T-helper 9 cell (primary cell): Measurements from ENCODE around the gene ZMAT3.
"Not testable (repeated sequence)": the region's sequence is repeated elsewhere in the genome, so short reads cannot be mapped to it uniquely, and the experiment has no call there.

Experiments used
- DNase-seq: peaks from one replicate; pipeline ENCODE4 v3.0.0-alpha.2; 2020

ZMAT3 gene

DNA sequence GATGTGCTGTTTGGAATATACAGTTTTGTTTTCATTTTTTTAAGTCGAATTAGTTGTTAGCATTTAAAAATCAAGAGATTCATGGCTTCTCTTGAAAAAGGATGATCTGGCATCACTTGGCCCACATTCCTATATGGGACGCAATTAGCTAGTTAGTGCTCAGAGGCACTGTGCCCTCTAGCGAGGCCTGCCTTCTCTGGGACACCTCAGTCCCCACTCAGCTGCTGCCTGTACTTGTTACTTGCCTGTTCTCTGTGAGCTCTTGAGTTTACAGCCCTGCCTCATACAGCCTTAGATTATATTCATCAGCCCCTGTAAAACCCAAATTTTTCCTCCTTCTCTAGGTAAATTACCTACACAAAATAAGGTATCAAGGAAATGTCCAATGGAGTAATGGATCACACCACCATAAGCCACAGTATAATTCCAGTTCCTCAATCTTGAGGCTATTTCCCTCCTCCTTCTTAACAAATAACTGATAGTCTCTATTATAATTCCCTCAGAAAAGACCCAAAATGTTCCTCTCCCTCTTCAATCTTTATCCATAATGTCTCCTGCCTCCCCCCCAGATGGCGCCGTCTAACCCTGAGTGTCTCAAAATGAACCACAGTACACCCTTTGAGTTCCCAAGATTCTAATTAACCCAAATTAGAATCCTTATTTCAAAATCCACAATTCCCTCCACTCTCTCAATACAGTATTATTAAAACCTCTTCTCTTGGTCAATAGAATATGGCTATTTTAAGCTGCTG, 2.7 kb downstream of the ZMAT3 start:
- peak; percentile 45 for DNase-seq

DNA sequence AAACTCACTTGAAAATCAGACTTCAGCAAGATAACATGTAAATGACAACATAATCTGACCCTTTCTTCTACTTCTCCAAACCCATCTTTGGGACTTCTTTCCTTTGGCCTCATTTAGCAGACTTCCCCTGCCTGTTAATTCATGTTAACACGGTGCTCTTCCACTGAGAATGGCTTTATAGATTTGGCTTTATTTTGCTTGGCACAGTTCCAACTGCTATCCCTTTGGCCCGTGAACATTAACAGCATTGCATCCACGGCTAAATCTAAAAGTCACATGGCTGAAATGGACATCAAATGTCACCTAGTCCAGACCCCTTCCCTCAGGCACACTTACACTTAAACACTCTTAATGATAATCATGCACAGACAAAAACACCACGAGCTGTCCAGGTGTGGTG, 3.8 kb downstream of the ZMAT3 start:
- DNase-seq: no peak

DNA sequence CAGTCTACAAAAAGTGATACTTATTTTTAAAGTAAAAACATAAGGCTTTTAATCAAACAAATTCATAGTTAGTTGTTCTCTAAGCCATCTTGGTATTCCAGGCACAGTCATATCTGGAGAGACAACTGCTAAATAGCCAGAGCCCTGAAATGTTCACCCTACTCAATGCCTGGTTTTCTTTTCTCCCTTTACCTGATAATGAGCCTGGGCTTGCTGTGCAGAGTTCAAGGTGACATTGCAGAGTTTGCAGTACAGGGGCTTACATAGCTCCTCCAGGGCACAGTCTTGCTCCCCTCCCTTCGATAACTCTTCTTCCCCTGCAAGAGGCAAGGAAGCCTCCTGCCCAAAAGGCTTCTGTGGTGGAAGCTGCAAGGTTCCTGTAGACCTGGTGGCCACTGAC, 4.3 kb downstream of the ZMAT3 start:
- DNase-seq: no peak

DNA sequence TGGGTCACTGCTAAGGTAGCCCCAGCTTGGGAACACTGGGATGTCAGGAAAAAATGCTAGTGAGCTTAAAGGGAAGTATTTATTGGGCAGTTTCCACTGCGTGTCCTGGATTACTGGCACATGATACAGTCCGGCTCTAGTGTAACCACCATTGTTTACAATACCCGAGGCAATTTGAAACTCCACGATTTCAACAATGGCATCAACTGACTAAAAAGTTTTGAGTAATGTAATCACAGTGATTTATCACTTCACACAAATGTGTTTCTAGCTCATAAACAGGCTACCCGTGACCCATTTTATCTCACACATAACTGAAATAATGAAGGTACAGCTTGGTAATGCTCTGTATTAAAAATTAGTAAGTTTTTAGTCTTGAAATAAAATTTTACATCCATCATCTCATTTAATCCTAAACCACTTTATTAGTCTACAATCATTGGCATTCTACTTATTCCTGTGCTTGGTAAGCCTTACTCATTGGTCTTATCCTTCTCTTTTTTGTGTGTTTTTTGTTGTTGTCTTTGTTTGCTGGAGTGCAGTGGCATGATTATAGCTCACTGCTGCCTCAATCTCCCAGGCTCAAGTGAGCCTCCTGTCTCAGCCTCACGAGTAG, 7.6 kb downstream of the ZMAT3 start:
- no peak for DNase-seq

DNA sequence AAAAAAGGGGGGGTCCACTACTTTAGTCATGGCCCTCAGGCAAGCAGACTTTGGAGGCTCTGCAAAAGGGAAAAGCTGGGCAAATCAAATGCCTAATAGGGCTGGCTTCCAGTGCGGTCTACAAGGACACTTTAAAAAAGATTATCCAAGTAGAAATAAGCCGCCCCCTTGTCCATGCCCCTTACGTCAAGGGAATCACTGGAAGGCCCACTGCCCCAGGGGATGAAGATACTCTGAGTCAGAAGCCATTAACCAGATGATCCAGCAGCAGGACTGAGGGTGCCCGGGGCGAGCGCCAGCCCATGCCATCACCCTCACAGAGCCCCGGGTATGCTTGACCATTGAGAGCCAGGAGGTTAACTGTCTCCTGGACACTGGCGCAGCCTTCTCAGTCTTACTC, 15.3 kb downstream of the ZMAT3 start:
- DNase-seq: no peak

DNA sequence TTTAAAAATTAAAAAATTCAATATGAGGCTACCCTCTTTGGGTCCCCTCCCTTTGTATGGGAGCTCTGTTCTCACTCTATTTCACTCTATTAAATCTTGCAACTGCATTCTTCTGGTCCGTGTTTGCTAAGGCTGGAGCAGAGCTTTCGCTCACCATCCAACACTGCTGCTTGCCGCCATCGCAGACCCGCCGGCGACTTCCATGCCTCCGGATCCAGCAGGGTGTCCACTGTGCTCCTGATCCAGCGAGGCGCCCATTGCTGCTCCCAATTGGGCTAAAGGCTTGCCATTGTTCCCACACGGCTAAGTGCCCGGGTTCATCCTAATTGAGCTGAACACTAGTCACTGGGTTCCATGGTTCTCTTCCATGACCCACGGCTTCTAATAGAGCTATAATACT, 17.0 kb downstream of the ZMAT3 start:
- not testable (repeated sequence) for DNase-seq

DNA sequence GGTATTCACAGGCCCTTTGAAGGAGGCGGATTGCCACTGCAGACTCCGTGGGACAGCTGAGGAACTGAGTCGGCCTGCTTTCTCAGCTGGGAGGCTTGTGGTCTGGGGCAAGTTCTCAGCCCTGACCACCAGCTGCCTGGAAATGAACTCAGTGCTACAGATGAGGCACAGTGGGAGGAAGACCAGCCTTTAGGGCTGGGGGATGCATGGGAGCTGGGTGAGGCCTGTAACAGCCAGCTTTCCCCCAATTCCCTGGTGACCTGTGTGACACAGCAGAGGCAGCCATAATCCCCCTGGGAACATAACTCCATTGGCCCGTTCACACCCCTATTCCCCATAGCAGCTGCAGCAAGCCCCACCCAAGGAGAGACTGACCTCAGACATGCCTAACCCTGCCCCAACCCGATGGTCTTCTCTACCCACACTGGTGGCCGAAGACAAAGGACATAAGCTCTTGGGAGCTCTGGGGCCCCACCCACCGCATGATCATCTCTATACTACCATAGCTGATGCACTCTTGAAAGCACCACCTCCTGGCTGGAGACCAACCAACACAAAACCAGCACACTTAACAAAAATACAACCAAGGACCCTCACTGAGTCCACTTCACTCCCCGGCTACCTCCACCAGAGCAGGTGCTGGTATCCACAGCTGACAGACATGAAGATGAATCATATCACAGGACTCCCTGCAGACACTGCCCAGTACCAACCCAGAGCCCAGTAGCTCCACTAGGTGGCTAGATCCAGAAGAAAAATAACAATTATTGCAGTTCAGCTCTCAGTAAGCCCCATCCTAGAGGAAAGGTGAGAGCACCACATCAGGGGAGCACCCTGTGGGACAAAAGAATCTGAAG, 24.9 kb downstream of the ZMAT3 start:
- no peak for DNase-seq

DNA sequence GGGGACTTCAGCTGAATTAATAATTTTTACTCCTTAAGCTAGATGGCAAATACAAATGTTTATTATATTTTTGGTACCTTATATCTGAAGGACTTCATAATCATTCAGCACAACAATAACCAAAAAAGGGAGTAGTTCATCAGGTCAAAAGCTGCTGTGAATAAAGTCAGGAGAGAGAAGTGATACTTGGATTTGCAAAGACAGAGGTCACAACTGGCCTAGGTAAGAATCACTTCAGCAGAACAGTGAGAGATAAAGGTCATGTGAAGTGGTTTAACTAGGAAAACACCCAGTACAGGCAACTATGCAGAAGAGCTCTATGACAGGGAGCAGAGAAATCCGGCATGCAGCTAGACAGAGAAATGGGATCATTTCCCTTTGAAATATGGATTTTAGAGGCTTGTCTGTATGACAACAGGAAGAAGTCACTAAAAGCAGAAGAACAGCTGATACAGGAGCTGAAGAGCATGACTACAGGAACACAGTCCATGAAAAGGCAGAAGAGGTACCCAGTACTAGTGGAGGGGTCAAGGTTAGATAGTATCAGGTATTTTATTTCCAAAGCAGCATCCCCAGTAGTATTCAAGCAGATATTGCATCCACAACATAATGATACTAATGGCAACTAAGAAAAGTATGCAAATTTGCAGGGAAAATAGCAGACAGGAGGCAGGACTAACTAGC, 25.7 kb downstream of the ZMAT3 start:
- no peak for DNase-seq

DNA sequence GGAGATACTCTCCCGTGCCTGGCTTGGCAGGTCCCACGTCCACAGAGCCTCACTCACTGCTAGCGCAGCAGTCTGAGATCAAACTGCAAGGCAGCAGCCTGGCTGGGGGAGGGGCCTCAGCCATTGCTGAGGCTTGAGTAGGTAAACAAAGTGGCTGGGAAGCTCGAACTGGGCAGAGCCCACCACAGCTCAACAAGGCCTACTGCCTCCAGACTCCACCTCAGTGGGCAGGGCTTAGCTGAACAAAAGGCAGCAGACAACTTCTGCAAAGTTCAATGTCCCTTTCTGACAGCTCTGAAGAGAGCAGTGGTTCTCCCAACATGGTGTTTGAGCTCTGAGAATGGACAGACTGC, 32.7 kb downstream of the ZMAT3 start:
- not testable (repeated sequence) for DNase-seq

DNA sequence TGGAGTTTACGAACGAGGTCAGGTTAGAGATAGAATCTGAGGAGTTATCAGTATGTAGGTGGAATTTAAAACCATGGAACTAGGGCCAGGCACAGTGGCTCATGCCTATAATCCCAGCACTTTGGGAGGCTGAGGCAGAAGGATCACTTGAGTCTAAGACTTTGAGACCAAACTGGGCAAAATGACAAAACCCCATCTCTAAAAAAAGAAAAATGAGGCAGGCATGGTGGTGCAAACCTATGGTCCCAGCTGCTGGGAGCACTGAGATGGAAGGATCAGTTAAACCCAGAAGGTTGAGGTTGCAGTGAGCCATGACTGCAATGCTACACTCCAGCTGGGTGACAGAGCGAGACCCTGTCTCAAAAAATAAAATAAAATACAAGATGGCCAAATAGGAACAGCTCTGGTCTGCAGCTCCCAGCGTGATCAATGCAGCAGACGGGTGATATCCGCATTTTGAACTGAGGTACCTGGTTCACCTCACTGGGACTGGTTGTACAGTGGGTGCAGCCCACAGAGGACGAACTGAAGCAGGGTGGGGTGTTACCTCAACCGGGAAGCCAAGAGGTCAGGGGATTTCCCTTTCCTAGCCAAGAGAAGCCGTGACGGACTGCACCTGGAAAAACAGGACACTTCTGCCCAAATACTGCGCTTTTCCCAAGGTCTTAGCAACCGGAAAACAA, 33.3 kb downstream of the ZMAT3 start:
- no peak for DNase-seq

DNA sequence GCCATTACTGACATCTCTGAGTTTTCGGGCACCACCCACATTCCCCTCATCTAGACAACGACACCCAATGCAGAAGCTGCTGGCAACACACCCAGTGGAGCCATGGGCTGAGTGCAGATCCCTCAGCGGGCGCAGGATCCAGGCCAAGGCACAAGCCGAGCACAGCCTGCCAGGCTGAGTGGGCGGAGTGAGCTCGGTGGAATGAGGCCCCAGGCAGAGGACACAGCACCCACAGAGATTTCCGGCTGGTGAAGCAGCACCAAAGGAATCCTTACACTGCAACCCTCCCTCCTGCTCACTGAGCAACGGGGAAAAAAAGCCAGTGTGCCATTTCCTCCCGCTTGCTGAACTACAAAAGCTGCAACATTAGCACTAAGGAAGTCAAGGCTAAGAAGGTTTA, 34.3 kb downstream of the ZMAT3 start:
- DNase-seq: peak; percentile 30

DNA sequence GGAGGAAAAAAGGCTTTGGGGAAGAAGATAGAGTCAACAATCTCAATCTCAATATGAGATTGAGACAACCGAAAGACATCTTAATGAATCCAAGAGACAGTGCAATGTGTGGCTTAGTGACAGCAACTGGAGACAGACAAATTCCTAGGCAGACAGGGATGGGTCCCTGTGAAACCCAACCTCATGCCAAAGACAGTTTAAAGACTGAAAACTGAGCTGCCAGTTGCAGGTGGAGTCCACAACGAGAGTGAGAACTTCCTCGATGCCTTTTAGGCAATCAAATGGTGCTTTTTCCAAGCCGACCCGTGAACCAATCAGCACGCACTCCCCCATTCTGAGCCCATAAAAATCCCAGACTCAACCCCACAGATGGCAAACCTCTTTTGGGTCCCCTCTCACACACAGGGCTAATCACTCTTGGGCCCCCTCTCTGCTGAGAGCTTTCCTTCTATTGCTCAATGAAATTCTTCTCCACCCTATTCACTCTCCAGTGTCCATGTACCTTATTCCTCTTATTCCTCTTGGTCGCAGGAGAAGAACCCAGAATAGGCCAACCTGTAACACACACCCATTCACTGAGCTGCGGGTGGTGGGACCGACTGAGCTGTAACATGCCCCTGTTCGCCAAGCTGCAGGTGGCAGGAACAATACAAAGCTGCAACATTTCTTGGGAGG, 34.8 kb downstream of the ZMAT3 start:
- DNase-seq: no peak

DNA sequence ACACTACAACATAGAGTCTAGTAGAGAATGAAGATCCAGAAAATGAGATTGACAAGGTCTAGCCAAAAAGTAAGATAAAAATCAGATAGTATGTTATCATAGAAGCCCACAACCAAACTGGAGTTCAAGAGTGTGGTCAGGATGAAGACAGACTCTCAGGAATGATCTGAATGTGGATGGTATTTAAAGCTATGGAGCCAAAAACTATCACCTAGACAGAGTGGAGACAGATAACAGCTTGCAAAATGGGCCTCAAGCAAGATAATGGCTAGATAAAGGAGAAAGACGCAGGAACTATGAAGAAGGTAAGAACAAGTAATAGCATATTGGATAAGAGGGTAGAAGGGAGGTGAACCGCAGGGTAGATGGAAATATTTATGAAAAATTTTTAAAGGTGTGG, 35.4 kb downstream of the ZMAT3 start:
- no peak for DNase-seq

DNA sequence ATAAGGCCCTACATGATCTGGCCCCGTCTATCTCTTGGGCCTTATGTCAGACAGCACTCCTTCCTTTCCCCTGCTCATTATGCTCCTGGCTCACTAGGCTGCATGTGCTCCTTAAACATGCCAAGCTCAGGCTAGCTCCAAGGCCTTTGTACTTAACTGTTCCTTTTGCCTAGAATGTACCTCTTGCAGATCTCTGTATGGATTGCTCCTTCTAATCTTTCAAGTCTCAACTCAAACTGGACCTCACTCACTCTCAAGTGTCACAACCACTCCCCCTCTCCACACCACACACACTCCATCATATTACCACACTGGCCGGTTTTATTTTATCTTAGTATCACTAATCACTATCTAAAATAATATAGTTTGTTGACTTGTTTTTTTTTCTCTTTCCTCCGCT, 36.4 kb downstream of the ZMAT3 start:
- no peak for DNase-seq

DNA sequence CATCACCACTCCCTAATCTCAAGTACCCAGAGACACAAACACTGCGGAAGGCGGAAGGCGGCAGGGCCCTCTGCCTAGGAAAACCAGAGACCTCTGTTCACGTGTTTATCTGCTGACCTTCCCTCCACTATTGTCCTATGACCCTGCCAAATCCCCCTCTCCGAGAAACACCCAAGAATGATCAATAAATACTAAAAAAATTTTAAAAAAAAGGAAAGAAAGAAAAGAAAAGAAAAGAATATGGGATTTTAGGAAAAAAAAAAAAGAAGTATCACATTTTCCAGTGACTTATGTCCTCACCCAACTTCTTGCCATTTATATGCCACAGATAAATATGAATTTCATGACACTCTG, 38.3 kb downstream of the ZMAT3 start:
- not testable (repeated sequence) for DNase-seq

DNA sequence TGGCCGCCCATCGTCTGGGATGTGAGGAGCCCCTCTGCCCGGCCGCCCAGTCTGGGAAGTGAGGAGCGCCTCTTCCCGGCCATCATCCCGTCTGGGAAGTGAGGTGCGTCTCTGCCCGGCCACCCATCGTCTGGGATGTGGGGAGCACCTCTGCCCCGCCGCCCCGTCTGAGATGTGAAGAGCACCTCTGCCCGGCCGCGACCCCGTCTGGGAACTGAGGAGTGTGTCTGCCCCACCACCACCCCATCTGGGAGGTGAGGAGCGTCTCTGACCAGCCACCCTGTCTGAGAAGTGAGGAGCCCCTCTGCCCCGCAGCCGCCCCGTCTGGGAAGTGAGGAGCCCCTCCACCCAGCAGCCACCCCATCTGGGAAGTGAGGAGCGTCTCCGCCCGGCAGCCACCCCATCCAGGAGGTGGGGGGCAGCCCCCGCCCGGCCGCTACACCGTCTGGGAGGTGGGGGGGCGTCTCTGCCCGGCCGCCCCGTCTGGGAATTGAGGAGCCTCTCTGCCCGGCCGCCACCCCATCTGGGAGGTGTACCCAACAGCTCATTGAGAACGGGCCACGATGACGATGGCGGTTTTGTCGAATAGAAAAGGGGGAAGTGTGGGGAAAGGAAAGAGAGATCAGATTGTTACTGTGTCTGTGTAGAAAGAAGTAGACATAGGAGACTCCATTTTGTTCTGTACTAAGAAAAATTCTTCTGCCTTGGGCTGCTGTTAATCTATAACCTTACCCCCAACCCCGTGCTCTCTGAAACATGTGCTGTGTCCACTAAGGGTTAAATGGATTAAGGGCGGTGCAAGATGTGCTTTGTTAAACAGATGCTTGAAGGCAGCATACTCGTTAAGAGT, 38.9 kb downstream of the ZMAT3 start:
- DNase-seq: not testable (repeated sequence)

DNA sequence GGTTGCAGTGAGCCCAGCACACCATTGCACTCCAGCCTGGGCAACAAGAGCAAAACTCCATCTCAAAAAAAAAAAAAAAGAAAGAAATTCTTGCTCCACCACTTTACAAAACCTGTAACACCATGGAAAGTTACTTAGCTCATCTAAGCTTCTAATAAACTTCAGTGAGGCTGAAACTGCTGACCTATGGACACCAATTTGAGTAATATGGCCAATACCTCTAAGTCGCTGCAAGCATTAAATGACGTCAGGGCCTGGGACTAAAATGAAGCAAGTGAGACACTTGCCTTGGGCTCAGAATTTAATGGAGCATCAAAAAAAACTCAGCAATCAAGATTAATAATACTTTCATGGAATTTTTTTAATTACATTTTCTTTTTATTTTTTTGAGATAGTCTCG, 42.5 kb downstream of the ZMAT3 start:
- no peak for DNase-seq

DNA sequence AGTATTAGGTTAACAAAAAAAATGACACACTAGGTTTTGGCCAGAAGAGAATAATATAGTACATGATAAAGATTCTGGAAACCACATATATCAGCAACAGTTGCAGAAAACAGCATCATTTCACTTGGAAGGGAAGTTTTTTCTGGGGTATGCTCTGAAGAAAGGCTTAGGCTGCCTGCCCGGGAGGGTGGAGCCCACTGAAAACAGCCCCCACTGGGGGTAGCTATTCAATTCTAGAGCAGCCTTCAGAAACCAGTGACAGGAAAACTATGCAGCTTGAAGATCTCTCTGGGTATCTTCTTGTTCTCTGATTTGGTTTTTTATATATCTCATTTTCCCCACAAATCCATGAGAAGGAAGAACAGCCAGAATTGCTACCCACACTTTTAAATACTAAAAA, 43.2 kb downstream of the ZMAT3 start:
- no peak for DNase-seq

DNA sequence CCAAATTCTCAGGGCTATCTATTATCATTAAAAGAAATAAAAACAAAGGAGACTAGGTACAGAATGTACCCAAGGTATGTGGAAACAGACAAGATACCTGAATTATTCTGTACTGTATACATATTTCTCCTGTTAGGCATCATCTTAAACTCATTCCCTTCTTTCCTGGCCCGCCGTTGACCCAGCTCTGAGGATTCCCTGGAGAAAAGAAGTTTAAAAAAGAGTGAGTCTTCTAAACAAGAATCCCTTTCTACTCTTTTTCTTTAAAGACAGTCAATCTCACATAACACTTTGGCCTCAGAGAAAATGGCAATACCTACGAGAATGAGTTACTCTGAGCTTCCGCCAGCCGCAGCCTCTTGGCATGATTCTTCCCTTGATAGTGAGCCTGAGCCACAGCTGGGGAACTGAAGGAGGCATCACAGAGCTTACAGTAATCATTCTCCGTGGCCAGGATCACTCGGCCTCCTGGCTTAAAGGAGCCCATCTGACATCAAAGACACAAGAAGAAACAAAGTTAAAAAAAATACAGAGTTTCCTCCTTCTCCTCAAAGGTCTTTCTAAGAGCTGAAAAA, 44.2 kb downstream of the ZMAT3 start:
- no peak for DNase-seq

DNA sequence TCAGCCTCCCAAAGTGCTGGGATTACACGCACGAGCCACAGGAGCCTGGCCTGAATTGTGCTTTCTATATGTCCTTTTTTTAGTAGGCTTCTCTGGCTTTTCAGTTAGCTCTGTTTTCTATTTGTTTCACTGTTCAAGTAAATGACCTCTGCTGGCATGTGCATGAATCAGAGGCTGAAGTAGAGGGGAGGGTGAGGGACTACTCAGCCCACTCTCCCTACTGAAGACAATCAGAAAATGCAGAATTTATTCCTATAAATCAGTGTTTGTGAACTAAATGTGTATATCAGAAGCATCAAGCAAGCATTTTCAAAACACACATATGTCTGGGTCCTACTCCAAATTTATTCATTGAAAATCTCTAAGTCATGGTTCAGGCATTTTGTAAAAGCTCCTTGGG, 45.0 kb downstream of the ZMAT3 start:
- no peak for DNase-seq
